Tibial nerve (tissue), 3 donors: ENCODE data around the gene TLX1.

Experiments
- EP300 ChIP-seq, 2 donors: sonication (generic); formaldehyde crosslinking; IDR thresholded peaks; one replicate each; pipeline ENCODE4 v1.6.1; 2017; ENCODE audit warnings: antibody characterized with exemption in 2 of 2, mild to moderate bottlenecking in 1 of 2
- POLR2A ChIP-seq, 2 donors: fragments of 450-650 bp; IDR thresholded peaks; one replicate each; pipeline ENCODE4 v1.6.1; 2017; ENCODE audit warnings: antibody characterized with exemption in 2 of 2, mild to moderate bottlenecking in 2 of 2, moderate library complexity in 2 of 2

- TF ChIP-seq EP300 (IDR thresholded peaks at IDR 0.05) = no peak
- TF ChIP-seq POLR2A (IDR thresholded peaks at IDR 0.05) = no peak
Measured at GRCh38 chr10:101120520-101120883, 10.6 kb upstream of the TLX1 start.
